ENCODE data around the gene CARD18.

CARD18 gene, protein sequence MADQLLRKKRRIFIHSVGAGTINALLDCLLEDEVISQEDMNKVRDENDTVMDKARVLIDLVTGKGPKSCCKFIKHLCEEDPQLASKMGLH

DNA sequence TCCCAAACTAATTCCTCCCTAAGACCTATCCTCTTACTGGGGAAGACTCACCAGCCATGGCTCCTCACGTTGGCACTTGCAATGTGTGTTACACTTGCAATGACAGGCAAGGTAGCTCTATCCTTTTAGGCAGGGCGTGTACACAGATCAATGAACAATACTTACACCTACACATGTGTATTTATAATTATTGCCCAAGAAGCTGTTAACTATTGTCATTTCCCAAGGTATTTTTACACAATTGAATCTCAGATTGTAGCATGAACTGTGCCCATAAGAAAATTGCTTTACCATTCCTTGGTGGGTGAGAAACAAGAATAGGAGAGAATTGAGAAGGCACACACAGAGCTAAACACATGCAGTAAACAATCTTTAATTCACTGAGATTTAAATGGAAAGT is at the start of gene CARD18:
CARD18 (minus strand) TSS at position 101 of the 400 bp plus-strand sequence; CDS start at position 58, 43 bp downstream.
- H3K36me3 ChIP-seq (ENCODE audit: control insufficient read depth in 2 of 2, insufficient read depth in 2 of 2, low read length in 2 of 2): no peaks in the 10 kb centered on the region
- H3K9ac ChIP-seq (ENCODE audit: low read length in 2 of 2): no peak within 1 kb of the TSS
- no peaks in the 10 kb centered on the region for H3K4me1 ChIP-seq (ENCODE audit: control insufficient read depth, insufficient read depth, low read length)

GRCh38 chr11:105183987-105184386 is 44.4 kb upstream of the CARD18 start:
- Histone ChIP-seq H3K27me3 (ENCODE audit: control insufficient read depth in 1 of 2, insufficient read depth in 2 of 2, low read length in 2 of 2) (no peaks in the 10 kb centered on the region), H3K27ac (ENCODE audit: low read length) (no peak overlapping the region), H3K4me1 (ENCODE audit: control insufficient read depth, insufficient read depth, low read length) (no peaks in the 10 kb centered on the region), H3K36me3 (ENCODE audit: control insufficient read depth in 2 of 2, insufficient read depth in 2 of 2, low read length in 2 of 2) (no peaks in the 10 kb centered on the region), H3K9me3 (ENCODE audit: control insufficient read depth in 2 of 2, low read length in 2 of 2) (no peaks in the 10 kb centered on the region), H3K4me3 (ENCODE audit: low read length in 2 of 2) (no peak overlapping the region), H3K9ac (ENCODE audit: low read length in 2 of 2) (no peak overlapping the region)

More for the DNA sequence above, at the start of gene CARD18:
- H3K4me3 ChIP-seq (ENCODE audit: low read length in 2 of 2): no peak within 1 kb of the TSS
- H3K9me3 ChIP-seq (ENCODE audit: control insufficient read depth in 2 of 2, low read length in 2 of 2): no peaks in the 10 kb centered on the region
- H3K27me3 ChIP-seq (ENCODE audit: control insufficient read depth in 1 of 2, insufficient read depth in 2 of 2, low read length in 2 of 2): no peaks in the 10 kb centered on the region
- H3K27ac ChIP-seq (ENCODE audit: low read length): no peak within 1 kb of the TSS

- no peaks in the 10 kb centered on the region for H3K27me3 ChIP-seq (ENCODE audit: control insufficient read depth in 1 of 2, insufficient read depth in 2 of 2, low read length in 2 of 2)
- H3K4me3 ChIP-seq (ENCODE audit: low read length in 2 of 2): no peak overlapping the region
- H3K9me3 ChIP-seq (ENCODE audit: control insufficient read depth in 2 of 2, low read length in 2 of 2): no peaks in the 10 kb centered on the region
- no peaks in the 10 kb centered on the region for H3K4me1 ChIP-seq (ENCODE audit: control insufficient read depth, insufficient read depth, low read length)
- H3K36me3 ChIP-seq (ENCODE audit: control insufficient read depth in 2 of 2, insufficient read depth in 2 of 2, low read length in 2 of 2): no peaks in the 10 kb centered on the region
- H3K27ac ChIP-seq (ENCODE audit: low read length): no peak overlapping the region
- H3K9ac ChIP-seq (ENCODE audit: low read length in 2 of 2): no peak overlapping the region
These were observed 43.9 kb upstream of the CARD18 start for GRCh38 chr11:105183426-105183825.

DNA sequence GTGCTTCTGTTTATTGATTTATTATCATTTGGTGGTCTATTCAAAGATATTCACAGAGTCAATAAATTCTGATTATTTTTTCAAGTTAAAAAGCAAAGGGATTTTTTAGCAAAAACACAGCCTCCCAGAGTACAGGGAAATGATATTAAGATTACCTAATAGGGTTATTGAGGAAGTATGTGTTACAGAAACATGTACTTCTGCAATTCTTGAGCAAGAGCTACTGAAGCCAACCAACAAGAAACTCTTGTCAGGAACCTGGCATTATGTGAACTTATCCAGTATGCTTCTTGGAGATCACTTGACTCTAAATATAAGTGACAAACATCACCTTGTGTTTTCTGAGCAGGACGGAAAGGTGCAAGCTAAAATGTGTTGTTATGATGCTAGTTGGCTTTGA is 42.0 kb upstream of the CARD18 start:
- Histone ChIP-seq H3K27me3 (ENCODE audit: control insufficient read depth in 1 of 2, insufficient read depth in 2 of 2, low read length in 2 of 2) (no peaks in the 10 kb centered on the region), H3K4me3 (ENCODE audit: low read length in 2 of 2) (no peak overlapping the region), H3K9ac (ENCODE audit: low read length in 2 of 2) (no peak overlapping the region), H3K9me3 (ENCODE audit: control insufficient read depth in 2 of 2, low read length in 2 of 2) (no peaks in the 10 kb centered on the region), H3K36me3 (ENCODE audit: control insufficient read depth in 2 of 2, insufficient read depth in 2 of 2, low read length in 2 of 2) (no peaks in the 10 kb centered on the region), H3K27ac (ENCODE audit: low read length) (no peak overlapping the region), H3K4me1 (ENCODE audit: control insufficient read depth, insufficient read depth, low read length) (no peaks in the 10 kb centered on the region)

- Histone ChIP-seq H3K9me3 (ENCODE audit: control insufficient read depth in 2 of 2, low read length in 2 of 2) (no peaks in the 10 kb centered on the region), H3K9ac (ENCODE audit: low read length in 2 of 2) (no peak overlapping the region), H3K27ac (ENCODE audit: low read length) (no peak overlapping the region), H3K4me1 (ENCODE audit: control insufficient read depth, insufficient read depth, low read length) (no peaks in the 10 kb centered on the region), H3K27me3 (ENCODE audit: control insufficient read depth in 1 of 2, insufficient read depth in 2 of 2, low read length in 2 of 2) (no peaks in the 10 kb centered on the region), H3K4me3 (ENCODE audit: low read length in 2 of 2) (no peak overlapping the region), H3K36me3 (ENCODE audit: control insufficient read depth in 2 of 2, insufficient read depth in 2 of 2, low read length in 2 of 2) (no peaks in the 10 kb centered on the region)
These were observed 41.5 kb upstream of the CARD18 start for GRCh38 chr11:105181100-105181499.

- H3K9ac ChIP-seq (ENCODE audit: low read length in 2 of 2): no peak overlapping the region
- no peak overlapping the region for H3K4me3 ChIP-seq (ENCODE audit: low read length in 2 of 2)
- no peaks in the 10 kb centered on the region for H3K27me3 ChIP-seq (ENCODE audit: control insufficient read depth in 1 of 2, insufficient read depth in 2 of 2, low read length in 2 of 2)
- H3K9me3 ChIP-seq (ENCODE audit: control insufficient read depth in 2 of 2, low read length in 2 of 2): no peaks in the 10 kb centered on the region
- no peak overlapping the region for H3K27ac ChIP-seq (ENCODE audit: low read length)
- no peaks in the 10 kb centered on the region for H3K36me3 ChIP-seq (ENCODE audit: control insufficient read depth in 2 of 2, insufficient read depth in 2 of 2, low read length in 2 of 2)
- no peaks in the 10 kb centered on the region for H3K4me1 ChIP-seq (ENCODE audit: control insufficient read depth, insufficient read depth, low read length)
These were observed 40.1 kb upstream of the CARD18 start for GRCh38 chr11:105179542-105180278.

DNA sequence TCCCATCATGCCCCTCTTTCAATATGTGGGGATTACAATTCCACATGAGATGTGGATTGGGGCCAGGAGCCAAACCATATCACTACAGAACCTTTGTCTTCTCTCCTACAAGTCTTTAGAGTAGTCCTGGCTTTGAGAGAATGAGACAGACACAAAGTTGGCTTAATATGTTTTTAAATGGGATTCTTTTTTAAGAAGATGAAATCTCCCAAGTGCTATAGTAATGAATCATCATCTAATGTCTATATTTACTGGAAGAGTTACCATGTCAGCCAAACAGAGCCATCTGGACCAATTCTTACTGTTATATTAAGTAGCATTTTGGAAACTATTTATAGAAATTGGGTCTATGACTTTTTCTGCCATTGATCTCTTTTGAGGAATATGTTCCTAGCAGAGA is 38.1 kb upstream of the CARD18 start:
- no peak overlapping the region for H3K9ac ChIP-seq (ENCODE audit: low read length in 2 of 2)
- H3K36me3 ChIP-seq (ENCODE audit: control insufficient read depth in 2 of 2, insufficient read depth in 2 of 2, low read length in 2 of 2): no peaks in the 10 kb centered on the region
- H3K9me3 ChIP-seq (ENCODE audit: control insufficient read depth in 2 of 2, low read length in 2 of 2): no peaks in the 10 kb centered on the region
- no peak overlapping the region for H3K27ac ChIP-seq (ENCODE audit: low read length)
- no peaks in the 10 kb centered on the region for H3K27me3 ChIP-seq (ENCODE audit: control insufficient read depth in 1 of 2, insufficient read depth in 2 of 2, low read length in 2 of 2)
- H3K4me3 ChIP-seq (ENCODE audit: low read length in 2 of 2): no peak overlapping the region
- no peaks in the 10 kb centered on the region for H3K4me1 ChIP-seq (ENCODE audit: control insufficient read depth, insufficient read depth, low read length)

GRCh38 chr11:105168457-105168856 is 28.9 kb upstream of the CARD18 start:
- Histone ChIP-seq H3K9me3 (ENCODE audit: control insufficient read depth in 2 of 2, low read length in 2 of 2) (no peaks in the 10 kb centered on the region), H3K4me3 (ENCODE audit: low read length in 2 of 2) (no peak overlapping the region), H3K9ac (ENCODE audit: low read length in 2 of 2) (no peak overlapping the region), H3K36me3 (ENCODE audit: control insufficient read depth in 2 of 2, insufficient read depth in 2 of 2, low read length in 2 of 2) (no peaks in the 10 kb centered on the region), H3K4me1 (ENCODE audit: control insufficient read depth, insufficient read depth, low read length) (no peaks in the 10 kb centered on the region), H3K27ac (ENCODE audit: low read length) (no peak overlapping the region), H3K27me3 (ENCODE audit: control insufficient read depth in 1 of 2, insufficient read depth in 2 of 2, low read length in 2 of 2) (no peaks in the 10 kb centered on the region)

- no peaks in the 10 kb centered on the region for H3K9me3 ChIP-seq (ENCODE audit: control insufficient read depth in 2 of 2, low read length in 2 of 2)
- no peaks in the 10 kb centered on the region for H3K4me1 ChIP-seq (ENCODE audit: control insufficient read depth, insufficient read depth, low read length)
- no peak overlapping the region for H3K9ac ChIP-seq (ENCODE audit: low read length in 2 of 2)
- H3K27me3 ChIP-seq (ENCODE audit: control insufficient read depth in 1 of 2, insufficient read depth in 2 of 2, low read length in 2 of 2): no peaks in the 10 kb centered on the region
- no peaks in the 10 kb centered on the region for H3K36me3 ChIP-seq (ENCODE audit: control insufficient read depth in 2 of 2, insufficient read depth in 2 of 2, low read length in 2 of 2)
- no peak overlapping the region for H3K4me3 ChIP-seq (ENCODE audit: low read length in 2 of 2)
- H3K27ac ChIP-seq (ENCODE audit: low read length): no peak overlapping the region
These were observed 27.7 kb upstream of the CARD18 start for GRCh38 chr11:105167244-105167643.

- Histone ChIP-seq H3K9me3 (ENCODE audit: control insufficient read depth in 2 of 2, low read length in 2 of 2) (no peaks in the 10 kb centered on the region), H3K27ac (ENCODE audit: low read length) (no peak overlapping the region), H3K36me3 (ENCODE audit: control insufficient read depth in 2 of 2, insufficient read depth in 2 of 2, low read length in 2 of 2) (no peaks in the 10 kb centered on the region), H3K9ac (ENCODE audit: low read length in 2 of 2) (no peak overlapping the region), H3K27me3 (ENCODE audit: control insufficient read depth in 1 of 2, insufficient read depth in 2 of 2, low read length in 2 of 2) (no peaks in the 10 kb centered on the region), H3K4me3 (ENCODE audit: low read length in 2 of 2) (no peak overlapping the region), H3K4me1 (ENCODE audit: control insufficient read depth, insufficient read depth, low read length) (no peaks in the 10 kb centered on the region)
These were observed 24.6 kb upstream of the CARD18 start for GRCh38 chr11:105164208-105164607.

- no peaks in the 10 kb centered on the region for H3K36me3 ChIP-seq (ENCODE audit: control insufficient read depth in 2 of 2, insufficient read depth in 2 of 2, low read length in 2 of 2)
- no peak overlapping the region for H3K27ac ChIP-seq (ENCODE audit: low read length)
- H3K4me3 ChIP-seq (ENCODE audit: low read length in 2 of 2): no peak overlapping the region
- no peaks in the 10 kb centered on the region for H3K9me3 ChIP-seq (ENCODE audit: control insufficient read depth in 2 of 2, low read length in 2 of 2)
- H3K27me3 ChIP-seq (ENCODE audit: control insufficient read depth in 1 of 2, insufficient read depth in 2 of 2, low read length in 2 of 2): no peaks in the 10 kb centered on the region
- H3K4me1 ChIP-seq (ENCODE audit: control insufficient read depth, insufficient read depth, low read length): no peaks in the 10 kb centered on the region
- no peak overlapping the region for H3K9ac ChIP-seq (ENCODE audit: low read length in 2 of 2)
These were observed 22.9 kb upstream of the CARD18 start for GRCh38 chr11:105162506-105162905.
